K562 (cell line): ENCODE measurements around the gene ZNF717. TPM values are rescaled to one million over a fixed set of nuclear protein-coding genes. Genes with fewer than 3 reads are reported as not detected.

Source experiments
- ATAC-seq: fragments of 200-7000 bp; cut with Tn5 transposase; 3 replicates; pipeline ENCODE4 v1.9.1; 2020; ENCODE audit warnings: moderate library complexity
- BruUV-seq: library from RNA; stranded (reverse); fragments of 400-500 nt; replicated peaks from 2 replicates; lab custom pipeline; 2021; lab: Mats Ljungman, UMichigan
- CTCF ChIA-PET: fragments of 300-600 bp; formaldehyde crosslinking; extraction: SDS; loops from one replicate; lab custom pipeline; 2021; ENCODE audit warnings: low intra/inter-chr PET ratio; lab: Yijun Ruan, JAX
- POLR2A ChIA-PET: fragments of 300-600, 350-650 bp; sonication (Branson Sonifier 250); formaldehyde crosslinking; extraction: SDS; loops from one replicate; lab custom pipeline; 2021; ENCODE audit warnings: antibody characterized with exemption, inconsistent platforms; lab: Yijun Ruan, JAX
- DNase-seq, 4 experiments: peaks; one replicate each; pipeline versions ENCODE4 v3.0.0 to v3.0.0-alpha.2; 2011 to 2018; ENCODE audit warnings: low spot score in 3 of 4, mixed read lengths in 3 of 4; ENCODE audit errors: extremely low read depth in 1 of 4
- FAIRE-seq: peaks from 2 replicates; lab custom pipeline; 2011; peaks lifted over from hg19 to GRCh38; lab: Jason Lieb, UNC
- H2AFZ ChIP-seq: 2 replicates; pipeline ENCODE4 v1.6.0; 2011; ENCODE audit warnings: low read depth, low read length, control low read depth, inconsistent platforms
- H3K27ac ChIP-seq: fragments of 200-600 bp; 3 replicates; pipeline ENCODE4 v1.8.0; 2011; ENCODE audit warnings: low read depth, mild to moderate bottlenecking, control low read depth, inconsistent platforms, low read length, moderate library complexity, mixed read lengths; ENCODE audit errors: extremely low read depth
- H3K27me3 ChIP-seq, 2 experiments: fragments of 300-600 bp in 1 of 2; 2 replicates in 1 of 2; 3 replicates in 1 of 2; pipeline versions ENCODE4 v1.6.0 to v1.8.0; 2011; ENCODE audit warnings: inconsistent platforms in 2 of 2, low read length in 2 of 2, mild to moderate bottlenecking in 1 of 2, mixed read lengths in 1 of 2, moderate library complexity in 1 of 2; ENCODE audit not compliant: control insufficient read depth in 2 of 2, insufficient read depth in 2 of 2
- H3K36me3 ChIP-seq: fragments of 300-600 bp; 3 replicates; pipeline ENCODE4 v1.8.0; 2011; ENCODE audit warnings: mild to moderate bottlenecking, low read length, inconsistent platforms; ENCODE audit not compliant: control insufficient read depth, insufficient read depth
- H3K4me1 ChIP-seq, 2 experiments: fragments of 200-600 bp in 1 of 2; replicated peaks in 1 of 2; 2 replicates in 1 of 2; 3 replicates in 1 of 2; pipeline versions ENCODE4 v1.5.1 to v1.8.0; 2011; ENCODE audit warnings: inconsistent platforms in 2 of 2, low read length in 2 of 2, mild to moderate bottlenecking in 1 of 2, mixed read lengths in 1 of 2, moderate library complexity in 1 of 2; ENCODE audit not compliant: control insufficient read depth in 2 of 2, insufficient read depth in 2 of 2
- H3K4me2 ChIP-seq: 2 replicates; pipeline ENCODE4 v1.6.1; 2011; ENCODE audit warnings: low read length, control low read depth, inconsistent platforms, mixed read lengths; ENCODE audit not compliant: insufficient read depth
- H3K4me3 ChIP-seq: fragments of 200-600 bp; sonication (generic), shearing (Covaris generic); 2 replicates; pipeline ENCODE4 v1.5.1; 2016; ENCODE audit warnings: control low read depth, inconsistent platforms
- H3K79me2 ChIP-seq: fragments of 200-600 bp; 3 replicates; pipeline ENCODE4 v1.8.0; 2011; ENCODE audit warnings: low read length, inconsistent platforms; ENCODE audit not compliant: control insufficient read depth, insufficient read depth
- H3K9ac ChIP-seq, 2 experiments: 2 replicates each; pipeline versions ENCODE4 v1.6.0 to v1.6.1; 2011; ENCODE audit warnings: low read depth in 2 of 2, low read length in 2 of 2, control low read depth in 1 of 2, inconsistent platforms in 1 of 2, mild to moderate bottlenecking in 1 of 2, mixed read lengths in 1 of 2; ENCODE audit not compliant: insufficient read depth in 1 of 2
- H3K9me1 ChIP-seq: one replicate; pipeline ENCODE4 v1.6.0; 2011; ENCODE audit warnings: inconsistent platforms, mild to moderate bottlenecking, low read length, moderate library complexity; ENCODE audit not compliant: control insufficient read depth, insufficient read depth
- H3K9me3 ChIP-seq: replicated peaks from 2 replicates; pipeline ENCODE4 v1.5.1; 2011; ENCODE audit warnings: low read depth, low read length, inconsistent platforms; ENCODE audit not compliant: control insufficient read depth, insufficient read depth
- H4K20me1 ChIP-seq: replicated peaks from 2 replicates; pipeline ENCODE4 v1.6.1; 2011; ENCODE audit warnings: low read length, inconsistent platforms, mixed read lengths; ENCODE audit not compliant: control insufficient read depth, insufficient read depth
- CBX3 ChIP-seq, 2 experiments: IDR thresholded peaks; 1 replicate in 1 of 2; 2 replicates in 1 of 2; pipeline ENCODE4 v1.6.1; 2012; ENCODE audit warnings: inconsistent platforms in 2 of 2, low read length in 2 of 2, borderline replicate concordance in 1 of 2, control low read depth in 1 of 2
- PHF21A ChIP-seq: fragments of 450-650 bp; IDR thresholded peaks from 2 replicates; pipeline ENCODE4 v1.6.1; 2017; ENCODE audit warnings: low read depth, borderline replicate concordance
- WGBS: fragments of 100-300 bp; shearing (Covaris generic); methylation state at CpG from one replicate; pipeline ENCODE4 v1.1.6; 2016; ENCODE audit warnings: low coverage, mixed read lengths; ENCODE audit not compliant: insufficient coverage; ENCODE audit errors: missing lambda C conversion rate; 5-methylcytosine and 5-hydroxymethylcytosine counted together
- in situ Hi-C: fragments of 300-500 bp; cut with MboI; formaldehyde crosslinking; loops from 4 replicates; pipeline ENCODE4 v1.15.0; 2018; ENCODE audit warnings: inconsistent platforms, mixed read lengths
- intact Hi-C: fragments of 100-400 bp; cut with micrococcal nuclease; formaldehyde crosslinking; loops from 2 replicates; pipeline ENCODE4 v1.14.2; 2022
- polyA plus RNA-seq, 8 experiments: library from polyadenylated mRNA; depleted of rRNA in 4 of 8; stranded (reverse) in 5 of 8; unstranded in 3 of 8; fragments of >200 nt; fragmentation: Nextera tagmentation in 2 of 8; fragmentation: Illumina TruSeq in 1 of 8; extraction: Ambion mirVana in 2 of 8; extraction: Trizol in 1 of 8; gene quantifications; 2 replicates each; pipeline versions ENCODE4 v1.2.1 to v1.2.3, GENCODE V29; 2011 to 2014; ENCODE audit warnings: inconsistent platforms in 1 of 8, missing spikeins in 1 of 8
- total RNA-seq, 7 experiments: library from RNA; depleted of rRNA in 6 of 7; stranded (reverse); fragments of >200 nt in 6 of 7; fragmentation: Illumina TruSeq in 2 of 7; extraction: Trizol in 2 of 7; gene quantifications; 2 replicates each; pipeline versions ENCODE4 v1.2.1 to v1.2.3, GENCODE V29; 2011 to 2021; ENCODE audit warnings: low replicate concordance in 1 of 7
- TF ChIP-seq, protein P1 (sequence below), 2 experiments: IDR thresholded peaks; 2 replicates each; pipeline ENCODE4 v1.6.1; 2012; ENCODE audit warnings: improper control_type of control experiment in 2 of 2, low read depth in 2 of 2, low read length in 2 of 2, borderline replicate concordance in 1 of 2
- TF ChIP-seq, protein P2 (sequence below): sonication (generic); formaldehyde crosslinking; IDR thresholded peaks from 2 replicates; pipeline ENCODE4 v1.8.1; 2023; ENCODE audit warnings: mild to moderate bottlenecking, missing genetic modification reagents

Gene ZNF717
- total and polyA plus RNA-seq, 9 of the 15 experiments (the other 6 are each of a cell fraction or from before 2014, with no cell fraction given): 3.6 to 24.2 (median 8.2) TPM

DNA sequence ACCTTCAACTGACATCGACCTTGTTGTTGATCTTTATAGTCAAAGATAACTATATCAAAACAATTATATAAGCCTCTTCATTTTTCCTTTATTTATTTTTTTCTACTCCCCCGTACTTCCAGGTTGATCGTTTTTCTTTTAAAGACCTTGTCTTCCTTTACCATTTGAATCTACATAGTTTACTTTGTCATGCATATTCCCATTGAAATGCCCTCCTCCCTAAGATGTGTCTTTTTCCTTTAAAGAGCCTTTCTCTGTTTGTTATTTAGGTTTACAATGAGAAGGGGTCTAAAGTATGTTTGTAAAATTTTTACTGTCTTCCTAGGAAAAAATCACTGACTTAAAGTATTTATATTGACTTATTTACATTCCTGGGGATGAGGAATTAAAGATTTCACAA is 29.4 kb upstream of the ZNF717 start (continued):
- TF ChIP-seq, protein P1, sequence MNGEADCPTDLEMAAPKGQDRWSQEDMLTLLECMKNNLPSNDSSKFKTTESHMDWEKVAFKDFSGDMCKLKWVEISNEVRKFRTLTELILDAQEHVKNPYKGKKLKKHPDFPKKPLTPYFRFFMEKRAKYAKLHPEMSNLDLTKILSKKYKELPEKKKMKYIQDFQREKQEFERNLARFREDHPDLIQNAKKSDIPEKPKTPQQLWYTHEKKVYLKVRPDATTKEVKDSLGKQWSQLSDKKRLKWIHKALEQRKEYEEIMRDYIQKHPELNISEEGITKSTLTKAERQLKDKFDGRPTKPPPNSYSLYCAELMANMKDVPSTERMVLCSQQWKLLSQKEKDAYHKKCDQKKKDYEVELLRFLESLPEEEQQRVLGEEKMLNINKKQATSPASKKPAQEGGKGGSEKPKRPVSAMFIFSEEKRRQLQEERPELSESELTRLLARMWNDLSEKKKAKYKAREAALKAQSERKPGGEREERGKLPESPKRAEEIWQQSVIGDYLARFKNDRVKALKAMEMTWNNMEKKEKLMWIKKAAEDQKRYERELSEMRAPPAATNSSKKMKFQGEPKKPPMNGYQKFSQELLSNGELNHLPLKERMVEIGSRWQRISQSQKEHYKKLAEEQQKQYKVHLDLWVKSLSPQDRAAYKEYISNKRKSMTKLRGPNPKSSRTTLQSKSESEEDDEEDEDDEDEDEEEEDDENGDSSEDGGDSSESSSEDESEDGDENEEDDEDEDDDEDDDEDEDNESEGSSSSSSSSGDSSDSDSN (IDR thresholded peaks at IDR 0.05; ENCODE audit: borderline replicate concordance in 1 of 2, low read depth in 2 of 2, low read length in 2 of 2): no peak

DNA sequence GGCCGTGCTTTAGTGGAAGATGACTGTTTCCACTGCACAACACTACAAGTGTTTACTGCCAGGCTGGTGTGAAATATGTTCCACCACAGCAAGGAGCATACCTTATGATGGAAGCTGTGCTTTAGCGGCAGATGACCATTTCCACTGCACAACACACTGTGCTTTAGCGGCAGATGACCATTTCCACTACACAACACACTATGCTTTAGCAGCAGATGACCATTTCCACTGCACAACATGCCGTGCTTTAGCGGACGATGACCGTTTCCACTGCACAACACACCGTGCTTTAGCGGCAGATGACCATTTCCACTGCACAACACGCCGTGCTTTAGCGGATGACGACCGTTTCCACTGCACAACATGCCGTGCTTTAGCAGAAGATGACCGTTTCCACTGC is 2.8 kb downstream of the ZNF717 start:
- no peaks in the 10 kb centered on the region for H3K9me1 ChIP-seq
- H4K20me1 ChIP-seq: no peaks in the 10 kb centered on the region
- no peak for FAIRE-seq
- in situ Hi-C loops: no loop called here
- no peak for DNase-seq
- peaks cover 8% of the 10 kb centered on the region for H3K79me2 ChIP-seq
- 96% methylated on average over 11 of the region's 16 CpGs for WGBS
- H3K4me1 ChIP-seq: peaks cover 3 to 4% of the 10 kb centered on the region in 2 experiments; a peak in 2 of 5 replicates
- TF ChIP-seq CBX3 (IDR thresholded peaks at IDR 0.05; ENCODE audit: borderline replicate concordance in 1 of 2, low read length in 2 of 2) (peak in 1 of 2 experiments; percentile 53; a peak in 1 of 3 replicates), PHF21A (no peak)
- TF ChIP-seq, protein P2, sequence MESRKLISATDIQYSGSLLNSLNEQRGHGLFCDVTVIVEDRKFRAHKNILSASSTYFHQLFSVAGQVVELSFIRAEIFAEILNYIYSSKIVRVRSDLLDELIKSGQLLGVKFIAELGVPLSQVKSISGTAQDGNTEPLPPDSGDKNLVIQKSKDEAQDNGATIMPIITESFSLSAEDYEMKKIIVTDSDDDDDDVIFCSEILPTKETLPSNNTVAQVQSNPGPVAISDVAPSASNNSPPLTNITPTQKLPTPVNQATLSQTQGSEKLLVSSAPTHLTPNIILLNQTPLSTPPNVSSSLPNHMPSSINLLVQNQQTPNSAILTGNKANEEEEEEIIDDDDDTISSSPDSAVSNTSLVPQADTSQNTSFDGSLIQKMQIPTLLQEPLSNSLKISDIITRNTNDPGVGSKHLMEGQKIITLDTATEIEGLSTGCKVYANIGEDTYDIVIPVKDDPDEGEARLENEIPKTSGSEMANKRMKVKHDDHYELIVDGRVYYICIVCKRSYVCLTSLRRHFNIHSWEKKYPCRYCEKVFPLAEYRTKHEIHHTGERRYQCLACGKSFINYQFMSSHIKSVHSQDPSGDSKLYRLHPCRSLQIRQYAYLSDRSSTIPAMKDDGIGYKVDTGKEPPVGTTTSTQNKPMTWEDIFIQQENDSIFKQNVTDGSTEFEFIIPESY: peak; percentile 97
- TF ChIP-seq, all 486 proteins: peak for 2
- Histone ChIP-seq H2AFZ (no peak overlapping the region), H3K27ac (no peak overlapping the region), H3K9ac (no peak overlapping the region), H3K4me3 (no peak overlapping the region), H3K36me3 (peaks cover 12% of the 10 kb centered on the region; the same call in 1 of the 3 replicates), H3K27me3 (no peaks in the 10 kb centered on the region), H3K4me2 (no peak overlapping the region), H3K9me3 (peaks cover 3% of the 10 kb centered on the region; the same call in 1 of the 2 replicates)
- intact Hi-C loops: no loop called here
- BruUV-seq: no TSS peak
- CTCF ChIA-PET: no interaction called here
- ATAC-seq: no peak
- POLR2A ChIA-PET: no interaction called here
